ENCODE results near the gene ALKBH4. TPM values are rescaled to one million over a fixed set of nuclear protein-coding genes. Genes with fewer than 3 reads are reported as not detected.

The ALKBH4 gene
- total RNA-seq, 6 experiments from 2014 or later, result 3.7 to 11.7 (median 5.6) TPM

GRCh38 chr7:102416406-102416805, 48.3 kb downstream of the ALKBH4 start:
- no peaks in the 10 kb centered on the region for H3K4me1 ChIP-seq
- no peak overlapping the region for H3K27ac ChIP-seq
- WGBS (ENCODE audit: insufficient coverage, low coverage, low lambda C conversion rate, missing lambda C conversion rate), result 86% methylated on average over 6 of the region's 6 CpGs
- peaks cover 0 to 28% (median 2%) of the 10 kb centered on the region in 4 donors for H3K36me3 ChIP-seq
- no peaks in the 10 kb centered on the region for H3K27me3 ChIP-seq
- no peak for TF ChIP-seq CTCF (IDR thresholded peaks at IDR 0.05)
- no peak for TF ChIP-seq POLR2A (IDR thresholded peaks at IDR 0.05)
- intact Hi-C loops (cut with DNase I), result no loop called here
- no peaks in the 10 kb centered on the region for H3K9me3 ChIP-seq
- ATAC-seq (no peak), DNase-seq (no peak)
- no peak overlapping the region for H3K4me3 ChIP-seq

GRCh38 chr7:102415685-102416225, 48.9 kb downstream of the ALKBH4 start:
- no peak overlapping the region for H3K4me3 ChIP-seq
- H3K36me3 ChIP-seq, result peaks cover 0 to 27% (median 2%) of the 10 kb centered on the region in 4 donors
- no peak for DNase-seq
- 44% methylated on average over 3 of the region's 12 CpGs for WGBS (ENCODE audit: insufficient coverage, low coverage, low lambda C conversion rate, missing lambda C conversion rate)
- H3K9me3 ChIP-seq, result no peaks in the 10 kb centered on the region
- H3K27me3 ChIP-seq, result no peaks in the 10 kb centered on the region
- no peak for TF ChIP-seq POLR2A (IDR thresholded peaks at IDR 0.05)
- TF ChIP-seq CTCF (IDR thresholded peaks at IDR 0.05), result no peak
- peak overlapping the region in 1 of 3 donors; percentile 5 for H3K27ac ChIP-seq
- intact Hi-C loops (cut with DNase I), result no loop called here
- H3K4me1 ChIP-seq, result no peaks in the 10 kb centered on the region
- peak; percentile 13 to 49 (median 45) for ATAC-seq

DNA sequence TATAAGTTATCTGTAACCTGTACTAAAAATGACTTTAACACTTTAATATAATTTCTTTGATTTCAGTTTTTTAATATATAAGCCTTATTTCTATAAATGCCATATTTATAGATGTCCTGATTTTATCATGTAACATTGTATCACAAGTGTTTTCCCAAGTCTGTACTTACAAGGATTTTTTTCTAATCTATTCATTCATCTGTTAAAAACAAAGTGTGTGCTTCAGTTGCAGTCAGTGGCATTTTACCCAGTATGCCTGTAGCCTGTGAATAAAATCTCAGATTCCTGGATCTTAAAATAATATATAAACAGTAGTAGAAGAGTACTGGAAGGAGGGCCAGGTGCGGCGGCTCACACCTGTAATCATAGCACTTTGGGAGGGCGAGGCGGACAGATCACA, 51.1 kb downstream of the ALKBH4 start:
- Histone ChIP-seq H3K36me3 (peaks cover 0 to 37% (median 0%) of the 10 kb centered on the region in 4 donors), H3K9me3 (no peaks in the 10 kb centered on the region), H3K27ac (no peak overlapping the region), H3K4me1 (no peaks in the 10 kb centered on the region), H3K4me3 (no peak overlapping the region), H3K27me3 (no peaks in the 10 kb centered on the region)
- no peak for TF ChIP-seq CTCF (IDR thresholded peaks at IDR 0.05)
- TF ChIP-seq POLR2A (IDR thresholded peaks at IDR 0.05), result no peak
- ATAC-seq (no peak), DNase-seq (no peak)
- intact Hi-C loops (cut with DNase I), result no loop called here
- WGBS (ENCODE audit: insufficient coverage, low coverage, low lambda C conversion rate, missing lambda C conversion rate), result 97% methylated on average over 4 of the region's 4 CpGs

- Histone ChIP-seq H3K36me3 (peaks cover 0 to 38% (median 2%) of the 10 kb centered on the region in 4 donors), H3K4me3 (no peak overlapping the region), H3K4me1 (no peaks in the 10 kb centered on the region), H3K27me3 (no peaks in the 10 kb centered on the region), H3K9me3 (no peaks in the 10 kb centered on the region), H3K27ac (no peak overlapping the region)
- 83% methylated on average over 1 of the region's 5 CpGs for WGBS (ENCODE audit: insufficient coverage, low coverage, low lambda C conversion rate, missing lambda C conversion rate)
- DNase-seq (no peak), ATAC-seq (no peak)
- intact Hi-C loops (cut with DNase I), result no loop called here
- TF ChIP-seq POLR2A (IDR thresholded peaks at IDR 0.05) (no peak), CTCF (IDR thresholded peaks at IDR 0.05) (no peak)
Measured at GRCh38 chr7:102413091-102413490, 51.6 kb downstream of the ALKBH4 start.

Measured in right lobe of liver (tissue), 6 donors.